GM21576 (cell line): Measurements from ENCODE around the gene AHCYL2.
A peak's percentile ranks its signal among the peaks of the same experiment; 100 is the strongest.
"Not testable (repeated sequence)": the region's sequence is repeated elsewhere in the genome, so short reads cannot be mapped to it uniquely, and the experiment has no call there.

Experiments used
- ATAC-seq: cut with Tn5 transposase; IDR thresholded peaks from one replicate; pipeline ENCODE4 v1.9.1; 2021; ENCODE audit warnings: mild to moderate bottlenecking, moderate library complexity; ENCODE audit not compliant: unreplicated experiment

The AHCYL2 gene

GRCh38 chr7:129240119-129240820 is 15.4 kb downstream of the AHCYL2 start:
- ATAC-seq, result no peak

GRCh38 chr7:129244220-129244619 is 19.4 kb downstream of the AHCYL2 start:
- no peak for ATAC-seq

- no peak for ATAC-seq
Observed at GRCh38 chr7:129245533-129245932, 20.7 kb downstream of the AHCYL2 start.

GRCh38 chr7:129247087-129247486 is 22.3 kb downstream of the AHCYL2 start:
- no peak for ATAC-seq

GRCh38 chr7:129252128-129252527 is 27.3 kb downstream of the AHCYL2 start:
- ATAC-seq, result no peak

GRCh38 chr7:129252603-129253002 is 27.8 kb downstream of the AHCYL2 start:
- not testable (repeated sequence) for ATAC-seq

GRCh38 chr7:129255800-129256199 is 31.0 kb downstream of the AHCYL2 start:
- no peak for ATAC-seq

- no peak for ATAC-seq
Observed at GRCh38 chr7:129256221-129256620, 31.4 kb downstream of the AHCYL2 start.

GRCh38 chr7:129257168-129257567 is 32.3 kb downstream of the AHCYL2 start:
- ATAC-seq, result no peak

GRCh38 chr7:129258649-129259389 is 34.0 kb downstream of the AHCYL2 start:
- no peak for ATAC-seq

- ATAC-seq, result no peak
Observed at GRCh38 chr7:129262324-129262723, 37.5 kb downstream of the AHCYL2 start.

- ATAC-seq, result no peak
Observed at GRCh38 chr7:129263168-129263567, 38.3 kb downstream of the AHCYL2 start.

GRCh38 chr7:129264534-129264933 is 39.7 kb downstream of the AHCYL2 start:
- ATAC-seq, result no peak

GRCh38 chr7:129265328-129265727 is 40.5 kb downstream of the AHCYL2 start:
- no peak for ATAC-seq

- no peak for ATAC-seq
Observed at GRCh38 chr7:129266181-129266580, 41.4 kb downstream of the AHCYL2 start.

GRCh38 chr7:129270077-129270476 is 45.2 kb downstream of the AHCYL2 start:
- no peak for ATAC-seq

- peak; percentile 55 for ATAC-seq
Observed at GRCh38 chr7:129271500-129272355, 46.9 kb downstream of the AHCYL2 start.

GRCh38 chr7:129273936-129274335 is 49.1 kb downstream of the AHCYL2 start:
- ATAC-seq, result no peak

GRCh38 chr7:129277629-129278028 is 52.8 kb downstream of the AHCYL2 start:
- no peak for ATAC-seq

- no peak for ATAC-seq
Observed at GRCh38 chr7:129278688-129279087, 53.9 kb downstream of the AHCYL2 start.

- no peak for ATAC-seq
Observed at GRCh38 chr7:129279757-129280156, 54.9 kb downstream of the AHCYL2 start.
